GM18861 (cell line): ENCODE data around the gene ACSBG1.
A peak's percentile ranks its signal among the peaks of the same experiment; 100 is the strongest.
"Not testable (repeated sequence)": the region's sequence is repeated elsewhere in the genome, so short reads cannot be mapped to it uniquely, and the experiment has no call there.

Experiments used
- ATAC-seq: cut with Tn5 transposase; IDR thresholded peaks from one replicate; pipeline ENCODE4 v1.9.1; 2021; ENCODE audit not compliant: unreplicated experiment

Gene ACSBG1

DNA sequence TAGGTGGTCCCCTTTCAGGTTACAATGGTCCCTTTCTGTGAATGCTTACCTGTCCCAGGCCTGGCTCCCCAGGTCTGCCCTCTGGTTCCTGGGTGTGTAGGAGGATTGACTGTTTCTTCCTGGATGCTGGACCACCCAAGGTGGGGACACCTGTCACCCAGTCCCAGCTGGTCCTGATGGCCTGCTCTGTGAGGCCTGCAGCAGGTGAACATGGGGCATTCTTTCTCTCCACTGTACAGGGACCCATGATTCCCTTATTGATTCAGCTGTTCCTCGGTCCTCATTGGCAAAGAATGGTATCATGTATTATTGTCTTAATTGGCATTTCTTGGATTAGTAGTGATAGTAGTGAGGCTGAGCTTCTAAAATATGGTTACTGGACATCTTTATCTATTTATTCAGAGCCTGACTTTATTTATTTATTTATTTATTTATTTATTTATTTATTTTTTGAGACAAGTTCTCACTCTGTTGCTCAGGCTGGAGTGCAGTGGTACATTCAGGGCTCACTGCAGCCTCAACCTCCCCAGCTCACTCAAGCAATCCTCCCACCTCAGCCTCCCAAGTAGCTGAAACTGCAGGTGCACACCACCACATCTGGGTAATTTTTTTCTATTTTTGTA, 21.2 kb upstream of the ACSBG1 start:
- no peak for ATAC-seq

- ATAC-seq = no peak
Measured at GRCh38 chr15:78251136-78251535, 16.8 kb upstream of the ACSBG1 start.

GRCh38 chr15:78249131-78249530, 14.8 kb upstream of the ACSBG1 start:
- no peak for ATAC-seq

- no peak for ATAC-seq
Measured at GRCh38 chr15:78247911-78248310, 13.5 kb upstream of the ACSBG1 start.

DNA sequence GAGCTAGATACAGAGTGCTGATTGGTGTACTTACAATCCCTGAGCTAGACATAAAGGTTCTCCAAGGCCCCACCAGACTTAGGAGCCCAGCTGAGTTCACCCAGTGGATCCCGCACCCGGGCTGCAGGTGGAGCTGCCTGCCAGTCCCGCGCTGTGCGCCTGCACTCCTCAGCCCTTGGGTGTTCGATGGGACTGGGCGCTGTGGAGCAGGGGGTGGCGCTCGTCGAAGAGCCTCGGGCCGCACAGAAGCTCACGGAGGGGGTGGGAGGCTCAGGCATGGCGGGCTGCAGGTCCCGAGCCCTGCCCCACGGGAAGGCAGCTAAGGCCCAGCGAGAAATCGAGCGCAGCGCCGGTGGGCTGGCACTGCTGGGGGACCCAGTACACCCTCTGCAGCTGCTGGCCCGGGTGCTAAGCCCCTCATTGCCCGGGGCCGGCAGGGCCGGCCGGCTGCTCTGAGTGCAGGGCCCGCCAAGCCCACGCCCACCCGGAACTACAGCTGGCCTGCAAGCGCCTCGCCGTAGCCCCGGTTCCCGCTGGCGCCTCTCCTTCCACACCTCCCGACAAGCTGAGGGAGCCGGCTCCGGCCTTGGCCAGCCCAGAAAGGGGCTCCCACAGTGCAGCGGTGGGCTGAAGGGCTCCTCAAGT, 11.7 kb upstream of the ACSBG1 start:
- not testable (repeated sequence) for ATAC-seq

DNA sequence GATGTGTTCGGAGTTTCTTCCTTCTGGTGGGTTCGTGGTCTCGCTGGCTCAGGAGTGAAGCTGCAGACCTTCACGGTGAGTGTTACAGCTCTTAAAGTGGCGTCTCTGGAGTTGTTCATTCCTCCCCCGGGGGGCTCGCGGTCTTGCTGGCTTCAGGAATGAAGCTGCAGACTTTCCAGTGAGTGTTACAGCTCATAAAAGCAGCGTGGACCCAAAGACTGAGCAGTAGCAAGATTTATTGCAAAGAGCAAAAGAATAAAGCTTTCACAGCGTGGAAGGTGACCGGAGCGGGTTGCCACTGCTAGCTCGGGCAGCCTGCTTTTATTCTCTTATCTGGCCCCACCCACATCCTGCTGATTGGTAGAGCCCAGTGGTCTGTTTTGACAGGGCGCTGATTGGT, 11.0 kb upstream of the ACSBG1 start:
- ATAC-seq = not testable (repeated sequence)

DNA sequence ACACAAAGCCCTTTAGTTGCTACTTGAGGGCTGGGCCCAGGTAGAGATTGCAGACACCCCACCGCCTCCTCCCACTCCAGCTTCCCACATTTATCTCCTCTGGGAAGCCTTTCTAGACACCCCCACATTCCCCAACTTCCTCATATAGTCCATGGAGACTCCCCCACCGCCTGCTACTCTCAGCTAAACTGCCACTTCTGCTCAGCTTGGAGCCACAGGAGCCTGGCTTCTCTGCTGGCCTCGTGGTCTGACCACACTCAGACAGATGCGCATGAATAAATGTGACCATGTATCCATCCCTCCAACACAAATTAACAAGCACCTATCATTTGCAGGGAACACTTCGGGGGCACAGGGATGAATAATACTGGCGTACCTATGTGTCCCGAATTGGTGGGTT, 10.5 kb upstream of the ACSBG1 start:
- no peak for ATAC-seq

- no peak for ATAC-seq
Measured at GRCh38 chr15:78244101-78244500, 9.7 kb upstream of the ACSBG1 start.

GRCh38 chr15:78243491-78243941, 9.2 kb upstream of the ACSBG1 start:
- no peak for ATAC-seq

DNA sequence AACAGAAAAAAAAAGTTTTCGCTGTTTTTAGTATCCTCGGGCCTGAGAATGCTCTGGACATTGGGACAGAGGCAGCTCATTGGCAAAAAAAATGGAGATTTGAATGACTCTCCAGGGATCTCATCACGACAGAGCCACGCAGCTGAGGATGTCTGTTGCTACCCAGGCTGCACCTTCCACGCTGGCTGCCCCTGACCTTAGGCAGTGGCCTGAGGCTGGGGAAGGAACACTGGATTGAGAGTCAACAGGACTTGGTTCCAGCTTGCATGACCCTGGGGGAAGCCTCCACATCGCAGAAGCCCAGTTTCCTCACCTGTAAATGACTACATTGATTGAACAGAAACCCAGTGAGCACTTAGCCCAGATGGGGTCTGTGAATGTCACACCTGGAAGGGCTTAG, 8.7 kb upstream of the ACSBG1 start:
- ATAC-seq = no peak

- no peak for ATAC-seq
Measured at GRCh38 chr15:78242128-78242527, 7.8 kb upstream of the ACSBG1 start.

GRCh38 chr15:78241017-78241416, 6.7 kb upstream of the ACSBG1 start:
- no peak for ATAC-seq

DNA sequence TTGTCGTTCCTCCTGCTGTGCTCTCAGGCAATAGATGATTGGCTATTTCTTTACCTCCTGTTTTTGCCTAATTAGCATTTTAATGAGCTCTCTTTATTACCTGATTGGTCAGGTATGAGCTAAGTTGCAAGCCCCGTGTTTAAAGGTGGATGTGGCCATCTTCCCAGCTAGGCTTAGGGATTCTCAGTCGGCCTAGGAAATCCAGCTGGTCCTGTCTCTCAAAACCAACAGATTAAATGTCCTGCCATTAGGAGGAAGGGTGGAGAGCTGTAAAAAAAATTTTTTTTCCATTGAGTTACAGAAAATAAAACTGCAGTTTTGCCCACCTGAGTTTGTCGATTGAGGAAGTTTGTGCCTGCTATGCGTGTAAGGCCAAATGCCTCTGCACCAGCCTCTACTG, 5.4 kb upstream of the ACSBG1 start:
- no peak for ATAC-seq

DNA sequence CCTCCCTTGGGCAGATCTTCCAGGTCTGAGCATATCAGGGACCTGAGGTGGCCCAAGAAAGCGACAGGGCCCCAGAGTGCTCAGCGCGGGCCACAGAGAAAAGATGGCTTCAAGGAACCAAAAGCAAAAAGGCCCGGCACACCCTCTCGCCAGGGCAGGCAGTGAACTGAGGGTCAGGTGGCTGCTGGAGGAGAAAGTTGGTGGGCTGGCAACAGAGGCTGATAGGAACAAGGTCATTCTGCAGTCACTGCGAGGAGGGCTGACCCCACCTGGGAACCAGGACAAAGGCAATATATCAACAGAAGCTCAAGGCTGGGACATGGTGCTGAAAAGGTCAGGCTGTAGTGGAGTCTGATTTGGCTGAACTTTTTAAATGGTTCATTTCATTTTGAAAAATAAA, 2.8 kb upstream of the ACSBG1 start:
- no peak for ATAC-seq

- ATAC-seq = no peak
Measured at GRCh38 chr15:78236491-78236890, 2.1 kb upstream of the ACSBG1 start.

GRCh38 chr15:78233496-78233895, 869 bp downstream of the ACSBG1 start:
- no peak for ATAC-seq

GRCh38 chr15:78232951-78233350, 1.4 kb downstream of the ACSBG1 start:
- no peak for ATAC-seq

- ATAC-seq = no peak
Measured at GRCh38 chr15:78229431-78230406, 4.6 kb downstream of the ACSBG1 start.

DNA sequence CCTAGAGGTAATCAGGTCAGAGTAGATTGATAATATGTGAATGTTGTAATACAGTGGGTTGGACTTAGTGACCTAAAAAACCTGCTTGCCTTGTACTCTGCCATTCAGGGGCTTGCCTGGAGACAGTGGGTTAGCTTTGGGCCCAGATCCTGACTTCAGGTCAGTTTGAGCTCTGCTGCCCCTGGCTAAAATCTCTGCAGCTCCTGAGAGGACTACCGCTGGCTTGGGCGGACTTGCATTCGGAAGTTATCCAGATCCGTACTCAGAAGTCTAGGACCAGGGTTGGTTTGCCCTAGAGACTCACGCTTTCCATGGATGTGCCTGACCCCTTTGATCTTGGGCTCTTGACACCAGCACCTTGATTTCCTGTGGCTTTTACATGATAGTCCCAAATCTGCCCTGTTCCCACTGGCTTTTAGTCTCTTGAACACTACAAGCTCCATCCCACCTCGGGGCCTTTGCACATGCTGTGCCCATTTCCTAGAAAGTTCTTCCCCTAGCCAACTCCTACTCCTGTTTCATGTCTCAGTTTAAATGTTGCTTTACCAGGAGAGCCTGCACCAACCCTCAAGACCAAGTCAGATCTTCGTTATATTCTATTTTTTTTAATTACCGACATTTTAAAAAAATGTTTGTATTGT, 5.9 kb downstream of the ACSBG1 start:
- no peak for ATAC-seq

- peak; percentile 51 for ATAC-seq
Measured at GRCh38 chr15:78225783-78226541, 8.4 kb downstream of the ACSBG1 start.

DNA sequence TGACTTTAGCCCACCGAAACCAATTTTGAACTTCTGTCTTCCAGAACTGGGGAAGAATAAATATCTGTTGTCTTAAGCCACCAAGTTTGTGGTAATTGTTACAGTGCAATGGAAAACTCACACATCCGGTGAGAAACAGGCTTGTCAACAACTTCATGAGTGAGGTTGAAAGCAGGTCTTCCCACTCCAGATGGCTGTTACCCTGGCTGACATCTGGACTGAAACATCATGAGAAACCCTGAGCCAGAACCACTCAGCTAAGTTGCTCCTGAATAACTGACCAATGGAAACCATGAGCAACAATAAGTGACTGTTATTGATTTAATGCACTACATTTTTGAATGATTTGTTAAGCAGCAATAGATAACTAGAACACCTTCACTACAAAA, 10.3 kb downstream of the ACSBG1 start:
- ATAC-seq = no peak
